ENCODE results near the gene DOLPP1.

DOLPP1 gene

DNA sequence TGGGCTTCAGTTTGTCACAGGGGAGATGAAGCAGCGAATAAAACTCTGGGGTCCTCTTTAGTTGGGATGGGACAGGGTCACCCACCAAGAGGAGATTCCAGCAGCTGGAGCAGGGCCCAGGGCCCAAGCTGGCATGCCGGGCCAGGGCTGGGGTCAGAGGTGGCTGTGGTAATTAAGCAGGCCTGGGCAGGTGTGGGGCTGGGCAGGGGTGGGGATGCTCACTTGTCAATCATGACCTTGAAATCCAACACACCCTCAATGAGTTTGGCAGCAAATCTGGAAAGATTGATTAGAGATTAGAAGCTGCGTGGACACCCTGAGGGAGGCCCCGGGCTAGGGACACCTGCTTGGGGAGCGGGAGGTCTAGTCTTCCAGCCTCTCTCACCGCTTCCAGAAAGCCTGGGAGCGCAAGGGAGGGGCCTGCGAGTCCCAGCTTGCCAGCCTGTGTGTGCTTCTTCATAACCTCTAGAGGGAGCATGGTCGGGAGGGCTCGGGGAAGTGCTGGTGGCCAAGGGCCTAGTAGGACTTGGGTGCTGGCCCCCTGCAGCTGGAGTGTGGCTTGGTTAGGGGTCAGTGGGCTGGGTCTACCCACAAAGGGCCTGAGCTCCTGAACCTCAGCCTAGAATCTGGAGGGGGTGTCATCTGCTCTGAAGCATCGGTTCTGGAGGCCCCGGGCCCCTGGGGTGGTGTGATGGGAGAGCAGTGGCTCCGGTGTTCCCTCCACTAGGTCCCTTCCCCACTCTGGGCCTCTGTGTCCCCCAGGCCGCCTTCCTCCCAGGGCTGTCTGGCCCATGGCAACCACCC lies 22.1 kb downstream of the DOLPP1 start:
- no peaks in the 10 kb centered on the region for H3K4me1 ChIP-seq (ENCODE audit: control insufficient read depth, low read length)
- H3K27me3 ChIP-seq (ENCODE audit: control insufficient read depth, low read length), result peaks cover 13% of the 10 kb centered on the region
- H3K4me3 ChIP-seq (ENCODE audit: low read length), result no peak overlapping the region
- H3K4me2 ChIP-seq (ENCODE audit: low read length), result no peak overlapping the region
- no peaks in the 10 kb centered on the region for H4K20me1 ChIP-seq (ENCODE audit: control insufficient read depth, insufficient read depth, low read depth, low read length)
- H3K9me3 ChIP-seq (ENCODE audit: control insufficient read depth, insufficient read depth, low read length), result no peaks in the 10 kb centered on the region
- TF ChIP-seq, protein P1, sequence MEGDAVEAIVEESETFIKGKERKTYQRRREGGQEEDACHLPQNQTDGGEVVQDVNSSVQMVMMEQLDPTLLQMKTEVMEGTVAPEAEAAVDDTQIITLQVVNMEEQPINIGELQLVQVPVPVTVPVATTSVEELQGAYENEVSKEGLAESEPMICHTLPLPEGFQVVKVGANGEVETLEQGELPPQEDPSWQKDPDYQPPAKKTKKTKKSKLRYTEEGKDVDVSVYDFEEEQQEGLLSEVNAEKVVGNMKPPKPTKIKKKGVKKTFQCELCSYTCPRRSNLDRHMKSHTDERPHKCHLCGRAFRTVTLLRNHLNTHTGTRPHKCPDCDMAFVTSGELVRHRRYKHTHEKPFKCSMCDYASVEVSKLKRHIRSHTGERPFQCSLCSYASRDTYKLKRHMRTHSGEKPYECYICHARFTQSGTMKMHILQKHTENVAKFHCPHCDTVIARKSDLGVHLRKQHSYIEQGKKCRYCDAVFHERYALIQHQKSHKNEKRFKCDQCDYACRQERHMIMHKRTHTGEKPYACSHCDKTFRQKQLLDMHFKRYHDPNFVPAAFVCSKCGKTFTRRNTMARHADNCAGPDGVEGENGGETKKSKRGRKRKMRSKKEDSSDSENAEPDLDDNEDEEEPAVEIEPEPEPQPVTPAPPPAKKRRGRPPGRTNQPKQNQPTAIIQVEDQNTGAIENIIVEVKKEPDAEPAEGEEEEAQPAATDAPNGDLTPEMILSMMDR (IDR thresholded peaks at IDR 0.05; ENCODE audit: low read depth, low read length, poor library complexity, severe bottlenecking), result peak; percentile 73
- TF ChIP-seq EZH2phosphoT487 (IDR thresholded peaks at IDR 0.05; ENCODE audit: borderline replicate concordance, low read length), result no peak
- H3K27ac ChIP-seq (ENCODE audit: low read depth, low read length), result no peak overlapping the region
- no peaks in the 10 kb centered on the region for H3K36me3 ChIP-seq (ENCODE audit: control insufficient read depth, low read length)
- no peaks in the 10 kb centered on the region for H3K79me2 ChIP-seq (ENCODE audit: control insufficient read depth, low read length)
- no peaks in the 10 kb centered on the region for H3K9me2 ChIP-seq (replicated peaks; ENCODE audit: control insufficient read depth, low read length)
- H3F3A ChIP-seq (ENCODE audit: control insufficient read depth, insufficient read depth), result no peaks in the 10 kb centered on the region

GRCh38 chr9:129103595-129103965 lies 22.7 kb downstream of the DOLPP1 start:
- H3K27ac ChIP-seq (ENCODE audit: low read depth, low read length), result no peak overlapping the region
- TF ChIP-seq, protein P1 (IDR thresholded peaks at IDR 0.05; ENCODE audit: low read depth, low read length, poor library complexity, severe bottlenecking), result no peak
- no peak for TF ChIP-seq EZH2phosphoT487 (IDR thresholded peaks at IDR 0.05; ENCODE audit: borderline replicate concordance, low read length)

GRCh38 chr9:129104051-129104450 lies 23.1 kb downstream of the DOLPP1 start:
- H3K27ac ChIP-seq (ENCODE audit: low read depth, low read length), result no peak overlapping the region
- no peak overlapping the region for H3K4me3 ChIP-seq (ENCODE audit: low read length)
- H3F3A ChIP-seq (ENCODE audit: control insufficient read depth, insufficient read depth), result no peaks in the 10 kb centered on the region
- H3K79me2 ChIP-seq (ENCODE audit: control insufficient read depth, low read length), result no peaks in the 10 kb centered on the region
- TF ChIP-seq EZH2phosphoT487 (IDR thresholded peaks at IDR 0.05; ENCODE audit: borderline replicate concordance, low read length), result no peak
- TF ChIP-seq, protein P1 (IDR thresholded peaks at IDR 0.05; ENCODE audit: low read depth, low read length, poor library complexity, severe bottlenecking), result no peak
- no peak overlapping the region for H3K4me2 ChIP-seq (ENCODE audit: low read length)
- H3K9me3 ChIP-seq (ENCODE audit: control insufficient read depth, insufficient read depth, low read length), result no peaks in the 10 kb centered on the region
- no peaks in the 10 kb centered on the region for H3K36me3 ChIP-seq (ENCODE audit: control insufficient read depth, low read length)
- no peaks in the 10 kb centered on the region for H3K4me1 ChIP-seq (ENCODE audit: control insufficient read depth, low read length)
- H3K9me2 ChIP-seq (replicated peaks; ENCODE audit: control insufficient read depth, low read length), result no peaks in the 10 kb centered on the region
- no peaks in the 10 kb centered on the region for H4K20me1 ChIP-seq (ENCODE audit: control insufficient read depth, insufficient read depth, low read depth, low read length)
- peaks cover 21% of the 10 kb centered on the region for H3K27me3 ChIP-seq (ENCODE audit: control insufficient read depth, low read length)

More at GRCh38 chr9:129103595-129103965, 22.7 kb downstream of the DOLPP1 start:
- Histone ChIP-seq H3K79me2 (ENCODE audit: control insufficient read depth, low read length) (no peaks in the 10 kb centered on the region), H3K9me3 (ENCODE audit: control insufficient read depth, insufficient read depth, low read length) (no peaks in the 10 kb centered on the region), H3K4me1 (ENCODE audit: control insufficient read depth, low read length) (no peaks in the 10 kb centered on the region), H3F3A (ENCODE audit: control insufficient read depth, insufficient read depth) (no peaks in the 10 kb centered on the region), H3K4me2 (ENCODE audit: low read length) (no peak overlapping the region), H3K36me3 (ENCODE audit: control insufficient read depth, low read length) (no peaks in the 10 kb centered on the region), H3K4me3 (ENCODE audit: low read length) (no peak overlapping the region), H3K27me3 (ENCODE audit: control insufficient read depth, low read length) (peaks cover 16% of the 10 kb centered on the region), H3K9me2 (replicated peaks; ENCODE audit: control insufficient read depth, low read length) (no peaks in the 10 kb centered on the region), H4K20me1 (ENCODE audit: control insufficient read depth, insufficient read depth, low read depth, low read length) (no peaks in the 10 kb centered on the region)
